LNCaP clone FGC (cell line): ENCODE measurements around the gene WDR4.

ENCODE experiments used
- DNase-seq: peaks from one replicate; pipeline ENCODE4 v3.0.0-alpha.2; 2011; ENCODE audit warnings: low read depth
- H3K4me3 ChIP-seq: 2 replicates; pipeline ENCODE4 v1.5.1; 2011; ENCODE audit warnings: mild to moderate bottlenecking, low read depth, low read length, control low read depth
- CTCF ChIP-seq: IDR thresholded peaks from 2 replicates; pipeline ENCODE4 v1.5.1; 2012; ENCODE audit warnings: mild to moderate bottlenecking; ENCODE audit not compliant: control insufficient read depth, insufficient read depth; ENCODE audit errors: extremely low read depth

WDR4 gene

GRCh38 chr21:42858185-42858847, 21.0 kb downstream of the WDR4 start:
- H3K4me3 ChIP-seq, result no peak overlapping the region
- no peak for TF ChIP-seq CTCF
- no peak for DNase-seq

GRCh38 chr21:42857216-42857615, 22.1 kb downstream of the WDR4 start:
- DNase-seq, result no peak
- no peak overlapping the region for H3K4me3 ChIP-seq
- no peak for TF ChIP-seq CTCF

- H3K4me3 ChIP-seq, result no peak overlapping the region
- no peak for DNase-seq
- no peak for TF ChIP-seq CTCF
Observed at GRCh38 chr21:42855937-42856335, 23.4 kb downstream of the WDR4 start.

GRCh38 chr21:42855171-42855936, 24.0 kb downstream of the WDR4 start:
- no peak overlapping the region for H3K4me3 ChIP-seq
- DNase-seq, result no peak
- TF ChIP-seq CTCF, result no peak

GRCh38 chr21:42854246-42855010, 24.9 kb downstream of the WDR4 start:
- H3K4me3 ChIP-seq, result no peak overlapping the region
- DNase-seq, result no peak
- no peak for TF ChIP-seq CTCF

- DNase-seq, result no peak
- H3K4me3 ChIP-seq, result no peak overlapping the region
- no peak for TF ChIP-seq CTCF
Observed at GRCh38 chr21:42853621-42854020, 25.7 kb downstream of the WDR4 start.
